Measurements from ENCODE around the gene MGAT3.

The MGAT3 gene

GRCh38 chr22:39453765-39454378 is 2.9 kb upstream of the MGAT3 start:
- TF ChIP-seq CTCF (conservative IDR thresholded peaks at IDR 0.05) (no peak), ZFX (IDR thresholded peaks at IDR 0.05) (no peak)
- no peak overlapping the region for H3K27ac ChIP-seq

GRCh38 chr22:39454385-39454871 is 2.4 kb upstream of the MGAT3 start:
- TF ChIP-seq ZFX (IDR thresholded peaks at IDR 0.05), result no peak
- TF ChIP-seq CTCF (conservative IDR thresholded peaks at IDR 0.05), result no peak
- no peak overlapping the region for H3K27ac ChIP-seq

- no peak overlapping the region for H3K27ac ChIP-seq
- TF ChIP-seq ZFX (IDR thresholded peaks at IDR 0.05) (no peak), CTCF (conservative IDR thresholded peaks at IDR 0.05) (no peak)
Measured at GRCh38 chr22:39457198-39457555, 365 bp downstream of the MGAT3 start.

GRCh38 chr22:39457556-39458443 is 988 bp downstream of the MGAT3 start:
- no peak for TF ChIP-seq CTCF (conservative IDR thresholded peaks at IDR 0.05)
- no peak for TF ChIP-seq ZFX (IDR thresholded peaks at IDR 0.05)
- no peak overlapping the region for H3K27ac ChIP-seq

GRCh38 chr22:39458444-39459083 is 1.8 kb downstream of the MGAT3 start:
- no peak overlapping the region for H3K27ac ChIP-seq
- TF ChIP-seq ZFX (IDR thresholded peaks at IDR 0.05) (no peak), CTCF (conservative IDR thresholded peaks at IDR 0.05) (no peak)

- TF ChIP-seq CTCF (conservative IDR thresholded peaks at IDR 0.05) (no peak), ZFX (IDR thresholded peaks at IDR 0.05) (no peak)
- no peak overlapping the region for H3K27ac ChIP-seq
Measured at GRCh38 chr22:39459681-39460080, 2.9 kb downstream of the MGAT3 start.

Data from C4-2B (cell line).